Measurements from ENCODE around the gene HRH4. TPM values are rescaled to one million over a fixed set of nuclear protein-coding genes. Genes with fewer than 3 reads are reported as not detected.

Gene HRH4
- total and polyA plus RNA-seq, 4 donors, result 0.19 to 0.89 (median 0.54) TPM; not detected in 1

- no peak overlapping the region for H3K27ac ChIP-seq (ENCODE audit: low read depth in 1 of 2, low read length in 1 of 2)
- H3K27me3 ChIP-seq (ENCODE audit: control insufficient read depth in 3 of 3, insufficient read depth in 3 of 3, low read length in 2 of 3), result peaks cover 0 to 5% (median 0%) of the 10 kb centered on the region in 3 donors
- 60 to 67% methylated on average over 3 of the region's 3 CpGs for WGBS, 2 donors
- H3K4me1 ChIP-seq (ENCODE audit: control insufficient read depth in 5 of 5, insufficient read depth in 5 of 5, low read length in 5 of 5), result no peaks in the 10 kb centered on the region
- no peak for TF ChIP-seq CTCF (IDR thresholded peaks at IDR 0.05; ENCODE audit: control extremely low read depth, extremely low read depth)
- DNase-seq (peak in 2 of 3 donors; percentile 33 to 46), ATAC-seq (ENCODE audit: insufficient read depth, low FRiP score) (no peak)
- H3K4me3 ChIP-seq, result no peak overlapping the region
- no peak overlapping the region for H3K9ac ChIP-seq (ENCODE audit: insufficient read depth in 1 of 2, low read length in 2 of 2)
- H3K9me3 ChIP-seq (ENCODE audit: control insufficient read depth in 4 of 4, insufficient read depth in 3 of 4, low read length in 3 of 4), result peaks cover 0 to 5% (median 0%) of the 10 kb centered on the region in 4 donors
- no peaks in the 10 kb centered on the region for H3K36me3 ChIP-seq (ENCODE audit: control insufficient read depth in 4 of 4, insufficient read depth in 4 of 4, low read length in 4 of 4)
Measured at GRCh38 chr18:24417480-24417879, 43.0 kb upstream of the HRH4 start.

GRCh38 chr18:24420551-24420950 is 39.9 kb upstream of the HRH4 start:
- Histone ChIP-seq H3K9me3 (ENCODE audit: control insufficient read depth in 4 of 4, insufficient read depth in 3 of 4, low read length in 3 of 4) (peaks cover 0 to 6% (median 0%) of the 10 kb centered on the region in 4 donors), H3K36me3 (ENCODE audit: control insufficient read depth in 4 of 4, insufficient read depth in 4 of 4, low read length in 4 of 4) (no peaks in the 10 kb centered on the region), H3K27ac (ENCODE audit: low read depth in 1 of 2, low read length in 1 of 2) (no peak overlapping the region), H3K4me3 (no peak overlapping the region), H3K4me1 (ENCODE audit: control insufficient read depth in 5 of 5, insufficient read depth in 5 of 5, low read length in 5 of 5) (no peaks in the 10 kb centered on the region), H3K27me3 (ENCODE audit: control insufficient read depth in 3 of 3, insufficient read depth in 3 of 3, low read length in 2 of 3) (peaks cover 0 to 15% (median 15%) of the 10 kb centered on the region in 3 donors), H3K9ac (ENCODE audit: insufficient read depth in 1 of 2, low read length in 2 of 2) (no peak overlapping the region)
- ATAC-seq (ENCODE audit: insufficient read depth, low FRiP score) (no peak), DNase-seq (no peak)
- TF ChIP-seq CTCF (IDR thresholded peaks at IDR 0.05; ENCODE audit: control extremely low read depth, extremely low read depth), result no peak
- 85 to 91% methylated on average over 4 of the region's 4 CpGs for WGBS, 2 donors

- Histone ChIP-seq H3K9ac (ENCODE audit: insufficient read depth in 1 of 2, low read length in 2 of 2) (no peak overlapping the region), H3K4me1 (ENCODE audit: control insufficient read depth in 5 of 5, insufficient read depth in 5 of 5, low read length in 5 of 5) (no peaks in the 10 kb centered on the region), H3K9me3 (ENCODE audit: control insufficient read depth in 4 of 4, insufficient read depth in 3 of 4, low read length in 3 of 4) (peaks cover 0 to 4% (median 0%) of the 10 kb centered on the region in 4 donors), H3K36me3 (ENCODE audit: control insufficient read depth in 4 of 4, insufficient read depth in 4 of 4, low read length in 4 of 4) (no peaks in the 10 kb centered on the region), H3K27me3 (ENCODE audit: control insufficient read depth in 3 of 3, insufficient read depth in 3 of 3, low read length in 2 of 3) (peaks cover 0 to 15% (median 15%) of the 10 kb centered on the region in 3 donors), H3K27ac (ENCODE audit: low read depth in 1 of 2, low read length in 1 of 2) (no peak overlapping the region), H3K4me3 (no peak overlapping the region)
- no peak for TF ChIP-seq CTCF (IDR thresholded peaks at IDR 0.05; ENCODE audit: control extremely low read depth, extremely low read depth)
- ATAC-seq (ENCODE audit: insufficient read depth, low FRiP score) (no peak), DNase-seq (no peak)
- WGBS, 2 donors, result 11 to 43% methylated on average over 1 of the region's 1 CpG
Measured at GRCh38 chr18:24421831-24422230, 38.6 kb upstream of the HRH4 start.

GRCh38 chr18:24426073-24426397 is 34.4 kb upstream of the HRH4 start:
- ATAC-seq (ENCODE audit: insufficient read depth, low FRiP score) (no peak), DNase-seq (no peak)
- 42 to 44% methylated on average over 11 of the region's 11 CpGs for WGBS, 2 donors
- peaks cover 0 to 15% (median 15%) of the 10 kb centered on the region in 3 donors for H3K27me3 ChIP-seq (ENCODE audit: control insufficient read depth in 3 of 3, insufficient read depth in 3 of 3, low read length in 2 of 3)
- peak overlapping the region; percentile 89 to 95 for H3K27ac ChIP-seq (ENCODE audit: low read depth in 1 of 2, low read length in 1 of 2)
- no peak for TF ChIP-seq CTCF (IDR thresholded peaks at IDR 0.05; ENCODE audit: control extremely low read depth, extremely low read depth)
- H3K36me3 ChIP-seq (ENCODE audit: control insufficient read depth in 4 of 4, insufficient read depth in 4 of 4, low read length in 4 of 4), result peaks cover 0 to 7% (median 2%) of the 10 kb centered on the region in 4 donors
- H3K9ac ChIP-seq (ENCODE audit: insufficient read depth in 1 of 2, low read length in 2 of 2), result no peak overlapping the region
- peaks cover 0 to 4% (median 0%) of the 10 kb centered on the region in 4 donors for H3K9me3 ChIP-seq (ENCODE audit: control insufficient read depth in 4 of 4, insufficient read depth in 3 of 4, low read length in 3 of 4)
- H3K4me1 ChIP-seq (ENCODE audit: control insufficient read depth in 5 of 5, insufficient read depth in 5 of 5, low read length in 5 of 5), result peaks cover 0 to 7% (median 5%) of the 10 kb centered on the region in 5 donors
- peak overlapping the region; percentile 92 for H3K4me3 ChIP-seq

All from lung (tissue), 12 donors.